ENCODE data around the gene FAM174C. TPM values are rescaled to one million over a fixed set of nuclear protein-coding genes. Genes with fewer than 3 reads are reported as not detected.

Gene FAM174C
- total and polyA plus RNA-seq, 2 of the 8 experiments (the other 6 are each of a cell fraction or from before 2014, with no cell fraction given), result 44.5 to 125 TPM

GRCh38 chr19:1287354-1288225 lies 12.3 kb downstream of the FAM174C start (continued):
- TF ChIP-seq CHD7 (IDR thresholded peaks at IDR 0.05; ENCODE audit: insufficient replicate concordance, low read length) (no peak), CEBPB (IDR thresholded peaks at IDR 0.05; ENCODE audit: low read depth, low read length) (no peak), SRF (IDR thresholded peaks at IDR 0.05; ENCODE audit: low read depth, low read length) (no peak), SIRT6 (IDR thresholded peaks at IDR 0.05; ENCODE audit: low read length) (no peak), RBBP5 (IDR thresholded peaks at IDR 0.05; ENCODE audit: borderline replicate concordance, low read depth, low read length) (no peak)

Measured in H1 (cell line).